HUDEP-2 (cell line): Measurements from ENCODE around the gene WASHC2C.
"Not testable (repeated sequence)": the region's sequence is repeated elsewhere in the genome, so short reads cannot be mapped to it uniquely, and the experiment has no call there.

ENCODE experiments used
- DNase-seq, 76 experiments: peaks; one replicate each; lab custom pipeline; 2025; ENCODE audit not compliant: unreplicated experiment in 76 of 76; lab: John Stamatoyannopoulos, UW

WASHC2C gene, protein sequence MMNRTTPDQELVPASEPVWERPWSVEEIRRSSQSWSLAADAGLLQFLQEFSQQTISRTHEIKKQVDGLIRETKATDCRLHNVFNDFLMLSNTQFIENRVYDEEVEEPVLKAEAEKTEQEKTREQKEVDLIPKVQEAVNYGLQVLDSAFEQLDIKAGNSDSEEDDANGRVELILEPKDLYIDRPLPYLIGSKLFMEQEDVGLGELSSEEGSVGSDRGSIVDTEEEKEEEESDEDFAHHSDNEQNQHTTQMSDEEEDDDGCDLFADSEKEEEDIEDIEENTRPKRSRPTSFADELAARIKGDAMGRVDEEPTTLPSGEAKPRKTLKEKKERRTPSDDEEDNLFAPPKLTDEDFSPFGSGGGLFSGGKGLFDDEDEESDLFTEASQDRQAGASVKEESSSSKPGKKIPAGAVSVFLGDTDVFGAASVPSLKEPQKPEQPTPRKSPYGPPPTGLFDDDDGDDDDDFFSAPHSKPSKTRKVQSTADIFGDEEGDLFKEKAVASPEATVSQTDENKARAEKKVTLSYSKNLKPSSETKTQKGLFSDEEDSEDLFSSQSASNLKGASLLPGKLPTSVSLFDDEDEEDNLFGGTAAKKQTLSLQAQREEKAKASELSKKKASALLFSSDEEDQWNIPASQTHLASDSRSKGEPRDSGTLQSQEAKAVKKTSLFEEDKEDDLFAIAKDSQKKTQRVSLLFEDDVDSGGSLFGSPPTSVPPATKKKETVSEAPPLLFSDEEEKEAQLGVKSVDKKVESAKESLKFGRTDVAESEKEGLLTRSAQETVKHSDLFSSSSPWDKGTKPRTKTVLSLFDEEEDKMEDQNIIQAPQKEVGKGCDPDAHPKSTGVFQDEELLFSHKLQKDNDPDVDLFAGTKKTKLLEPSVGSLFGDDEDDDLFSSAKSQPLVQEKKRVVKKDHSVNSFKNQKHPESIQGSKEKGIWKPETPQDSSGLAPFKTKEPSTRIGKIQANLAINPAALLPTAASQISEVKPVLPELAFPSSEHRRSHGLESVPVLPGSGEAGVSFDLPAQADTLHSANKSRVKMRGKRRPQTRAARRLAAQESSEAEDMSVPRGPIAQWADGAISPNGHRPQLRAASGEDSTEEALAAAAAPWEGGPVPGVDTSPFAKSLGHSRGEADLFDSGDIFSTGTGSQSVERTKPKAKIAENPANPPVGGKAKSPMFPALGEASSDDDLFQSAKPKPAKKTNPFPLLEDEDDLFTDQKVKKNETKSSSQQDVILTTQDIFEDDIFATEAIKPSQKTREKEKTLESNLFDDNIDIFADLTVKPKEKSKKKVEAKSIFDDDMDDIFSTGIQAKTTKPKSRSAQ (N-terminal part only)

DNA sequence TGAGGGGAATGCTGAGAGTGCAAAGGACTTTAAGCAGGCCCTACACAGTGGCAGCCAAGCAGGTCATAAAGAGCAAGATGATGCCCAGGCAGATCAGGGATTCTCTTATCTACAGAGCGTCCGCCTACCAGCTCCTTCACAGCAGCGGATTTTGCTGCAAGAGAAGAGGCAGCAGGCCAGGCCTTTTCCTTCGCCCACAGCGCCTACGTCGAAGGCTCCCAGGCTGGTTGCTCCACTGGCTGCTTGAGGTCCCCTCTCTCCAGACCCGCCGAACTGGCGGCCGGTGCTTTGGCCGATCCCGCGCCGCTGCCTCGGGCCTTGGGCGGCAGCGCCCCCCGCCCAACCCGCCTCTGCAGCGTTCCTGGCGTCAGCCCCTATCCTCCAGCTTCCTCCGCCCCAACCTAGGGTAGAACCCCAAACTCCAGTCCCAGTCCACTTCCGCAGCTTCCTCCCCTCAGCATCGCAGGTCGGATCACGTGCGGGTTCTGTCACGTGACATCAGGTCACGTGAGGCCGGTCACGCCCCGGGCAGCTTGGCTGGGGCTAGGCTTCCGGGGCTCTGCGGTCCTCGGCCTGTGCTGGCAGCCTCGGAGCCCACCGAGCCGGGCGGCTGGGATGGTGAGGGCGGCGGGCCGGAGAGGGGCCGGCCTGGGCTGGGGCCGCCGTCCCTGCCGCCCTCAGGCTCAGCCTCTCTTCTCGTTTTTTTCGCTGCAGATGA is at the start of gene WASHC2C:
Gene WASHC2C, plus strand, starts transcription at position 564 of the 718 bp plus-strand sequence. Its CDS starts 52 bp downstream, at position 616.
- peak in 75 of 76 experiments; percentile 31 to 92 (median 82) for DNase-seq

DNA sequence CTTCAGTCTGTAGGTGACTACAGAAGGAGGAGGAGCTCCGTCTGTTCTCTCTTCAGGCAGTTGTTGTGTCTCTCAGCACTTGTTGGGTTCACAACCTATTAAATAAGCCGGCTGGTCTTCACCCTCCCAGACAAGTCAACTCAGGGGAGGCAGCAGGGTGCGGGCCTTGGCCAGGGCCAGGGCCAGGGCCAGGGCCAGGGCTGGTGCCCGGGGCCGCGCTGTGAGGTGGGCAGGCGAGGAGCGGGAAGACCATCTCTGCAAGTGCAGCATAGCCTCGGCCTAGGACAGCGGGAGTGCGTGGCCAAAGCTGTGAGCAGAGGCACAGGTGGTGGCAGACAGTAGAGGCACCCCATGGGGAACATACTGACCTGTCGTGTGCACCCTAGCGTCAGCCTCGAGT is 48.6 kb upstream of the WASHC2C start:
- not testable (repeated sequence) for DNase-seq

DNA sequence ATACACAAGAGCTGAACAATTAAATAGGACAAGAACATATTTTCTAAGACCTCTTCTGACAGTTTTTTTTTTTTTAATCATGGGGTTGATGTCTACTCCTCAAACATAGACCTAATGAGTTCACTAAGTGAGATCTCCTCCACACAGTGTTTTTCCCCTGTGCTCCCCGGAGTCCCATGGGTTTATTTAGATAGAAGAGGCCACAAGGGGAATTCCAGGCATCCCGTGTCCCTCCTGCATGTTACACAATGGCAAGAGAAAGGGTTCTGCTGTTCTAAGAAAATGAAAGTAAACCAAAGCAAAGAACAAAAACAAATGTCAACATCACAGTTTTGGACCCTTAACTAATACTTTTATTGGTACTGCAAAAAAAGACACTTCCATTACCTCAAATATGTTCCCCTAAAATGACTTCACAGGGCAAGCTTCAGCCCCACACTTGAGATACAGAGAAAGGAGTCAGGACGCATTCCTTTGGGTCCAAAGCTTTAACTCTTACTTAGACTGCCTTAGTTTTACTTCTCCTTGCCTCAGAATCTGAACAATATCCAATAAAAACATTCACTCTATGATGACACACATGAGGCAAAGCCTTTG is 16.8 kb upstream of the WASHC2C start:
- DNase-seq = not testable (repeated sequence)

DNA sequence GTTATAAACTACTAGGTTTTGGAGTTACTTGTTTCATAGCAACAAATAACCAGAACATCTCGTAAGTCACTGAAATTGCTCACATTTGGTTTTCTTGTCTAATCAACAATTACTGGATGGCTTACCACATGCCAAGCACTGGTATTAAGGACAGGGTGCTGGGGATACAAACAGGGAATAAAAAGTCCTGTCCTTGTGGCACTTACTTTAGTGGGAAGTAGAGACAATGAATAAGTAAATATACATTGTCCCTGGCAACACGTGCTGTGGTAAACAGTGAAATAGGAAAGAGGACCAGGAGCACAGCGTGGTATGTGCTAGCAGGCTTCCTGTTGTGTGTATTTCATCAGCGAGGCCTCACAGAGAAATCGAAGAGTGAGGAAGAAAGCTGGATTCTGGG is 15.8 kb upstream of the WASHC2C start:
- not testable (repeated sequence) for DNase-seq

DNA sequence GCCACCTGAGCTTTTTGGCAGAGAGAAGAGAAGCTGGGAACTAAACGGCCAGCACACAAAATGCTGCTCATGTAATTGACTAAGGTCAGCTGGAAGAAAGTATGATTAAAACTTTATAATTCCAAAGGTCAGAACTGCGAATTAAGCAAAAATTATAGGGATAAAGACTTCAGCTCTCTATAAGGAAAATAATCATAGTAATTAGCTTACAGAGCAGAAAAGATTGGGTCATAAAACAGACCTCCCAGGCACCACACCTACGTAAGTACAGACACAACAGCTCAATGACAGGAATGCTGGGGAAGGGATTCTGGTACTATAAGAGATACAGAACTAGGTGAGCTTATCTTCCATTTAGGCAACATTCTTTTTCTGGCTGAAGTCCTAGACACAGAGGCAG is 10.0 kb upstream of the WASHC2C start:
- not testable (repeated sequence) for DNase-seq

DNA sequence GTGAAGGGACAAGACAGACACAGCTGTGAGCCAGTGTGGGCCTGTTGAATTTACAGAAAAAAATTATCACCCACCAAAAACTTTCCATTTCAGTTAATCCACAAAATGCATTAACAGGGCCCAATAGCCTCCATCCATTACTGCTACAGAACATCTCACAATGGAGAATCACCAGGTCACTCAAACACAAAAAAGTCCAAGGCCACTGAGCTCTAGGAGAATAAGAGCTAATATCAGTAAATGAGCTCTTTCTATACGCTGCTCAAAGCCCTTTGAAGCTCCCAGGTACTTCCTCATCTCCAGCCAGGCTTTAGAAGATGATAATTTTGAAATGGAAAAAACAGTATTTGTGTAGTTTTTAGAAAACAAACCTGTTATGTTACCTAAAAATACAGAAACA is 9.4 kb upstream of the WASHC2C start:
- DNase-seq = not testable (repeated sequence)

DNA sequence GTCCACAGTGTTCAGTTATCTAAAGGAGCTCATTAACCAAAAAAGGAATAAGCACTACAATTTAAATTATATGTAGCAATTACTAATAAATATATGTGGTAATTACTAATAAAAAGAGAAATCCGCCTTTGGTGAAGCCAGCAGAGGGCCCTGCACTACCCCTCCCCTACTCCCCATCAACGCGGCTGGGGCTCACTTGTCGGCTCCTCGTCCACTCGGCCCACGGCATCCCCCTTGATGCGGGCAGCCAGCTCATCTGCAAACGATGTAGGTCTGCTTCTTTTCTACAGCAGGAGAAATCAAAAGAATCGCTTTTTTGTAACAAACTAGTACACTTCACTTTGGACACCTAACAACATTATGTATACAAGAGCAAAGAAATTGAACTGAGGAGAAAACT is 5.6 kb upstream of the WASHC2C start:
- not testable (repeated sequence) for DNase-seq

DNA sequence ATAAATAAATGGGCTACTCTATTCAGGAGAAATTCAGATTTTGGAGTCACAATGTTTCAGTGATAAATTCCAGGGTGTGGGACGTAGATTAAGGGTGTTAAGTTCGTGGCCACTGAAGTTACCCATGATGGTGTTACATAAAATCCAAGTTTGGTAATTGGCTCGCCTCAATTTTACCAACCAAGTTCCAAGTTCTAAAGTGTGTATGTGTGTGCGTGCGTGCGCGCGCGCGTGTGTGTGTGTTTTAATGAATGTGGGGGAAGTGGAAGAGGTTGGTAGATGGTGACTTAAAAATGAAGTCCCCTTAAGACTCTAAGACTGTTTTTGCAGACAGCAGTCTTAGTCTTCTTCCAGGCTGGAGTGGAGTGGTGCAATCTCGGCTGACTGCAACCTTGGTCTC is 3.2 kb upstream of the WASHC2C start:
- DNase-seq = peak in 1 of 76 experiments; percentile 0

DNA sequence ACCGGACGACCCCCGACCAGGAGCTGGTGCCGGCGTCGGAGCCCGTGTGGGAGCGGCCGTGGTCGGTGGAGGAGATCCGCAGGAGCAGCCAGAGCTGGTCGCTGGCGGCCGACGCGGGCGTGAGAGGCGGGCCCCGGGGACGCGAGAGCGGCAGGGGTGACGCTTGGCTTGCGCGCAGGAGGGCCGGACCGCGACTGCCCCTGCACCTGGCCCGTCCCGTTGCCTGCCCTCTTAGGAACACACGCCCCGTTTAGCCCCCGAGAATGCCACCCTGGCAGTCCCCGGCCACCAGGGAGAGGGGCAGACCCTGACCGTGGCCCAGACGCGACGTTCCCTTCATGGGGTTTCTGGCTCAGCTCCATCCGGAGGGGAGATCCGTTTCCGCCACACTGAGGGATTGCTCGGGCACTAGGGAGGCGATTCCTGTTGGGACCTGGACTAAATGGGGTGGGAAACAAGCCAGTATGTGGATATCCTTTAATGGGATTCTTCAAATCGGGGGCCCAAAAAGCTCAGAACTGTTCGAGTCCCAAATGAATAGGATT is 427 bp downstream of the WASHC2C start:
- DNase-seq = not testable (repeated sequence)

DNA sequence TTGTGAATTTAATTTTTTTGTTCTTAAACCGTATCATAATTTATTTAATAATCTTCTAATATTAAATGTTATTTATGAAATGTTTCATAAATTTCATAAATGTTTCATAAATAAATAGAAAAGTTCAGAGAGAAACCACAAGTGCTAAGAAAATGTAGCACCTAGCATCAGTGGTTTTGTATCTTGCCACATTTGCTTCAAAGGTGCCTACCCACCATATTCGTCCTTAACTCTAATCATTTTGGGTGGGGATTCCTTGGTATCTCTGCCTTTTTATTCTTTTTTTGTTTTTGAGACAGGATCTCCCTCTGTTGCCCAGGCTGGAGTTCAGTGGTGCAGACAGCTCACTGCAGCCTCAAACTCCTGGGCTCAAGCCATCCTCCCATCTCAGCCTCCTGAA is 7.4 kb downstream of the WASHC2C start:
- not testable (repeated sequence) for DNase-seq

DNA sequence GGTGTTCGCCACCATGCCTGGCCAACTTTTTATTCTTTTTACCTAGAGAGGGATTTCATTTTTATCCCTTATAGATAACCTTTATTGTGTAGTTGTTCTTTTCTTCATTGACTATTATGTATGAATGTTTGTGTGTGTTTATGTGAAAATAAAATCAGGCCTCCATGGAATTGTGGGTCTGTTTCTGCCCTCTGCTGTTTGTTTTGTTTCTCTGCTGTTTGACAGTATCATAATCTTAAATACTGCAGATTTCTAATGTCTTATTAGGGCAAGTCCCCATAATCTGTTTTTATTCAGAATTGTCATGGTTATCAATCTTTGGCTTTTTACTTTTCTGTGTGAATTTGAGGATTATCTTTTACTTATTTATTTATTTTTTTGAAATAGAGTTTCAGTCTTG is 7.8 kb downstream of the WASHC2C start:
- peak in 1 of 76 experiments; percentile 0 for DNase-seq

DNA sequence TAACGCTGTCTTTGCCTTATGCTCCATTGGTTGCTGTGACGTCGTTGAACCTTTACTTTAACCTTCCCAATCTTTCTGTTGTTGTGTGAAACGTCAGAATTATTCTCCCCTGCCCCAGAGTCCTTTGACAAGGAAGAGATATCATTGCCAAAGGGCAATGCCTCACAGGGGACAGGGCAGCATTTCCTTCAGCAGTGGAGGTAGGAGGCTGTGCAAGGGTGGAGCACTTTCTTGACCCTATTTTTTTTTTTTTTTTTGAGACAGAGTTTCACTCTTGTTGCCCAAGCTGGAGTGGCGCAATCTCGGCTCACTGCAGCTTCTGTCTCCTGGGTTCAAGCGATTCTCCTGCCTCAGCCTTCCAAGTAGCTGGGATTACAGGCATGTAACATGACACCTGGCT is 14.5 kb downstream of the WASHC2C start:
- DNase-seq = not testable (repeated sequence)

DNA sequence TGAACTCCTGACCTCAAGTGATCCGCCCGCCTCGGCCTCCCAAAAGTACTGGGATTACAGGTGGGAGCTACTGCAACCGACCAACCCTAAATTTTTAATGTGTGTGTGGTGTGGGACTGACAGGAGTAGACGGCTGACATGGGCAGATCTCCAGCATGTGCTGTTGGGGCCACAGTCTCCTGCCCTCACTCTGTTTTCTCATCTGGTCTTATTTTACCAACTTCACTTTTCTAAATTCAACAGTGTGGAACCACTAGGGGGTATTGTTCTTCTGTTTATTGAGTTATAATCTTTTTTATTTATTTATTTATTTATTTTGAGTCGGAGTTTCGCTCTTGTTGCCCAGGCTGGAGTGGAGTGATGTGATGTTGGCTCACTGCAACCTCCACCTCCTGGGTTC is 14.9 kb downstream of the WASHC2C start:
- not testable (repeated sequence) for DNase-seq

DNA sequence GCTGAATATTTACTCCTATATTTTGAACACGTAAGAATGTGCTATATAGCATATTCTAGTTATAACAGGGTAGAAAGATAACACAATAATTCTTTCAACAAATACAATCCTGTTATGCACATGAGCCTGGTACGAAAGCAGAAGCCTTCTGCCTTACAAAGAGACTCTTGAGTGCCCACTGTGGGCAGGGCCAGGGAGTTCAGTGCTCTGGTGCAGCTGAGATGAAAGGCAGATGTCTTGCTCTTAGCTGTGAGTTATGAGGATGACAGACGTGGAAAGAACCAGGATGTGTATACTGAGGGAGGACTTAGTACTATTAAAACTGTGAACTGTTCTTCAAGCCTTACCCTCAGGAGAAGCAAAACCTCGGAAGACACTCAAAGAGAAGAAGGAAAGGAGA is 24.1 kb downstream of the WASHC2C start:
- DNase-seq = not testable (repeated sequence)

DNA sequence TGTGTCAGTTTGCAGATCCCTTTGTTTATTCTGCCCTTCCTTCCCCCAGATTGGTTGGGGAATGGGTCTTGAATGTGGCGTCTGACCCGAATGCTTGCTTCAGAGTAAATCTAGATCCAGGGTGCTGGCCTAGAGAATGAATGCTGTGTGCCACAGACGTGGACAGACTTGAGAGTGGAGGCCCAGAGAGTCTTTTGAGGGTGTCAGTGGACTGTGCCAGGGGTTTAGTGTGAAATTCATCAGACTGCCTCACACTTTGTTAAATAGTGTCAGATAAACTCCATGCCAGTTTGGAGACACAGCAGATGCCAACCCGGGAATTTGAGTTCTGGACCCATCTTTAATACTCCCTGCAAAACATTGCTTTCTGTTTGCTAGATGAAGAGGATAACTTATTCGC is 25.1 kb downstream of the WASHC2C start:
- DNase-seq = not testable (repeated sequence)

DNA sequence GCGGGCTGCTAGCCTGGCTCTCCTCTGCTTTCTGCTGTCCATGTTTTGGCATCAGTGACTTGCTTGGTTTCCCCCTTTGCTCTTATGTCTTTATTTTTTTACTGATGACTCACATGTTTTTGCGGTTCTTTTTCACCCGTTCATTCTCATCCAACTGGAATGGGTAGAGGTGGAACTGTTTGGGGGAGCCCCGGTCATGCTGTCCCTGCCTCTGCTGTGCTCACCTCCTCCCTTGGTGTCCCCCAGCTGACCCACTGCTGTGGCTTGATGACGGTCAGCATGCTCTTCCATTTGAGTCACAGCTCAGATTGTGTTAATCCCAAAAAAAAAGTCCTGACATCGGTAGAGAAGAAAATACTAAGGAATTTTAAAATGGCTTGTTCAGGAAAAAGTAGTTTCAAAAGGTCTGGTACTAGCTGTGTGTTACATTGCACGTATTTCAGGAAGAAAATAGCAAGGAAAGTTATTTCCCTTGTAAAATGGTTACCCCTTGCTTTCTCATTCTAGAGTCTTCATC is 27.0 kb downstream of the WASHC2C start:
- not testable (repeated sequence) for DNase-seq

DNA sequence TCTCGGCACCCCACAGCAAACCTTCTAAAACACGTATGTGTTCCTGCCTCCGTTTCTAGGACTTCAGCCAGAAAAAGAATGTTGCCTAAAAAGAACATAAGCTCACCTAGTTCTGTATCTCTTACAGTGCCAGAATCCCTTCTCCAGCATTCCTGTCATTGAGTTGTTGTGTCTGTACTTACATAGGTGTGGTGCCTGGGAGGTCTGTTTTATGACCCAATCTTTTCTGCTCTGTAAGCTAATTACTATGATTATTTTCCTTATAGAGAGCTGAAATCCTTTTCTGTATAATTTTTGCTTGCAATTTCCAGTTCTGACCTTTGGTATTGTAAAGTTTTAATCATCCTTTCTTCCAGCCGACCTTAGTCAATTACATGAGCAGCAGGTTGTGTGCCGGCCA is 28.0 kb downstream of the WASHC2C start:
- not testable (repeated sequence) for DNase-seq

DNA sequence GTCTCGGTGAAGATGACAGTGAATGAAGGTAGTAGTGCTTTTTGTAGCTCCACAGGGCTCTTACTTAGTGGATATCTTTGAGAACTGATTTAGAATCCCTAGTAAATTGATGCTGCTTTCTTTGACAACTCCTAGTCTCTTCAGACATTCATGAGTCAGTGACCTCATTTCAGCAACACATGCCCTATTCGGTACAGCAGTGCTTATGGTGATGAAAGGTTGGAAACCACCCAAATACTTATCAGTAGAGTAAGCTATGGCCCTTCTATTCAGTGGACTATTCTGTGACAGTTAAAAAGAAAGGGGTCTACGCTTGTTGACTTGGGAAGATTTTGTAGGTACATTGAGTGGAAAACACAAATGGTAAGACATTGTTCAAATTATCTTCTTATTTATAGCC is 29.0 kb downstream of the WASHC2C start:
- DNase-seq = not testable (repeated sequence)
